HG03108 (cell line): Measurements from ENCODE around the gene CYSRT1.
A peak's percentile ranks its signal among the peaks of the same experiment; 100 is the strongest.

Experiments used
- ATAC-seq: cut with Tn5 transposase; IDR thresholded peaks from one replicate; pipeline ENCODE4 v1.9.1; 2021; ENCODE audit warnings: moderate library complexity; ENCODE audit not compliant: unreplicated experiment

Gene CYSRT1

DNA sequence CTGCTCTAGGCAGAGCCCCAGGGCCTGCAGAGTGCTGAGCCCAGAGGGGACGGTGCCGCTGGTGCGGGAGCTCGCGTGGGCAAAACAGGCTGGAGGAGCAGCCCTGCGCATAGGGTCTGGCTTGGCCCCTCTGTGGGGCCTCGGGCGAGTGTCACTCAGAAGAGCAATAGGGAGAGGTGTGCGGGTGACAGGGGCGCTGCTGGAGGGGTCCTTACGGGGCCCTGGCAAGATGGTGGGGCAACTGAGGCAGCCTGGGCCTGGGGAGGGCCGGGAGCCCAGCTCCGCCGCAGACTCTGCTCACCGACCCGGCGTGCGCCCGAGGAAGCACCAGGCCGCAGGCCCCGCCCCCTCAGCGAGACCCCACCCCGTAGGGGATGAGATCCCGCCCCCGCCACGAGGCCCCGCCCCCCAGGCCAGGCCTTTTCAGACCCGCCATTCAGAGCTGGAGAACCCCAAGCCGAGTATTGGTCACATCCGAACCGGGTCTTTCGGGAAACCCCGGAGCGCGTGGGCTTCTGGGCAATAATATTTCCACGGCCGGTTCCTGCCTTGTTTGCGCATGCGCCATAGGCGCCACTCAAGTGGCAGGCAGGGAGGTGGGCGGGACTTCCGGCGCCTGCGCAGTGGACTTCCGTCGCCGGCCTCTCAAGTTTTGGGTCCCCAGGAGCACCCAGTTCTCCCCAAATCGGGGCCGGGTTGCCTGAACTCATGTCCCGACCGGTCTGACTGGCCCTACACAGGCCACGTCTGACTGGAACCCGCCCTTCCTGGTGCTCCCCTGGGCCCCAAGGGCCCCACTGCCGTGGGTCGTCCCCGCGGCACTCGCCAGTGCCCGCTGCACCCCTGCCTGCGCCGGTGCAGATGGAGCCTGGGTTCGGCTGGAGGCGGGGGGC is 1.6 kb upstream of the CYSRT1 start:
- ATAC-seq: peak; percentile 76

DNA sequence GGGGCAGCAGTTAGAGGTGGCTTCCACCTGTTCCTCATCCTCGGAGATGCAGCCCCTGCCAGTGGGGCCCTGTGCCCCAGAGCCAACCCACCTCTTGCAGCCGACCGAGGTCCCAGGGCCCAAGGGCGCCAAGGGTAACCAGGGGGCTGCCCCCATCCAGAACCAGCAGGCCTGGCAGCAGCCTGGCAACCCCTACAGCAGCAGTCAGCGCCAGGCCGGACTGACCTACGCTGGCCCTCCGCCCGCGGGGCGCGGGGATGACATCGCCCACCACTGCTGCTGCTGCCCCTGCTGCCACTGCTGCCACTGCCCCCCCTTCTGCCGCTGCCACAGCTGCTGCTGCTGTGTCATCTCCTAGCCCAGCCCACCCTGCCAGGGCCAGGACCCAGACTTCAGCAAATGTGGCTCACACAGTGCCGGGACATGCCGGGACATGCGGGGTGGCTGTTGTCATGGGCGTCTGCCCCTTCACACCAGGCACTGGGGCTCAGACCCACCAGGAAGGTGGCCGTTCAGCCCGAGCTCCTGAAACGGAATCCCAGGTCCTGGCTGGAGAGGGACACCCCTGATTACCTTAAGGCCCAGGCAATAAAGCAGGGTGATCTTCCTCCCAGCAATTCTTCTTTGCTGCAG is 841 bp downstream of the CYSRT1 start:
- ATAC-seq: no peak

GRCh38 chr9:137226338-137227053 is 1.5 kb downstream of the CYSRT1 start:
- no peak for ATAC-seq

GRCh38 chr9:137227054-137227852 is 2.3 kb downstream of the CYSRT1 start, which contains the start of gene RNF224:
RNF224 (plus strand) TSS chr9:137227502; CDS start chr9:137228336, 834 bp downstream.
- no peak for ATAC-seq

DNA sequence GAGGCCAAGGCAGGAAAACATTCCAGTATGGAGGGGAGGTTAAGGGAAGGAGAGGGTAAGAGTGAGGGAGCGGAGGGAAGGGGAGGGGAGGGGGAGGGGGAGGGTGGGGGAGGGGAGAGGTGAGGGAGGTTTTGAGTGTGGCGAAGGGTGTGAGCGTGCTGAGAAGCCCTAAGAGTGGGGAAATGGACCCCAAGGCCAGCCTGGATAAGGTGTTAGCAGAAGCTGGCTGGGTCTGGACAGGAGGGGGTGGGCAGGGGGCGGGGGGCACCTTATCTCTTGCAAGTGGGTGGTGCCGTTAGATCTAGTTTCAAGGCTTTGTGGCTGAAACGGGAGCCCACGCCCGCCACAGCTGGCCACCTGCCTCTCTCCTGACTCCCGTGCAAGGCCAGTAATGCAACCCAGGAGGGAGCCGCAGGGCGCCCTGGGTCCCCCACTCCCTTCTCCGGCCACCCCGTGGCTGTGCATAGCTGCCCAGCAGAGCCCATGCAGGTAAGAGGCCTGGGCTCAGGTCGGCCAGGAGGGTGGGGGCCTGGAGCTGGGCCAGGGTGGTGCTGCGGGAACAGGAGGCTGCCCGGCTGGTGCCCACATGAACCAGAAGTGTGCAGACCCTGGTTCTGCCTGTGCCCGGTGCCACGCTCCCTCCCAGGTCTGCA is 3.0 kb downstream of the CYSRT1 start:
- no peak for ATAC-seq

- no peak for ATAC-seq
Observed at GRCh38 chr9:137228506-137228967, 3.6 kb downstream of the CYSRT1 start.

GRCh38 chr9:137228968-137229896 is 4.3 kb downstream of the CYSRT1 start:
- no peak for ATAC-seq

- ATAC-seq: no peak
Observed at GRCh38 chr9:137229903-137230704, 5.1 kb downstream of the CYSRT1 start.

GRCh38 chr9:137230705-137231371 is 5.9 kb downstream of the CYSRT1 start, which contains the start of gene SLC34A3:
SLC34A3 (plus strand) TSS chr9:137230901; CDS start chr9:137231703, 802 bp downstream.
- no peak for ATAC-seq

- ATAC-seq: no peak
Observed at GRCh38 chr9:137231372-137232039, 6.5 kb downstream of the CYSRT1 start.

DNA sequence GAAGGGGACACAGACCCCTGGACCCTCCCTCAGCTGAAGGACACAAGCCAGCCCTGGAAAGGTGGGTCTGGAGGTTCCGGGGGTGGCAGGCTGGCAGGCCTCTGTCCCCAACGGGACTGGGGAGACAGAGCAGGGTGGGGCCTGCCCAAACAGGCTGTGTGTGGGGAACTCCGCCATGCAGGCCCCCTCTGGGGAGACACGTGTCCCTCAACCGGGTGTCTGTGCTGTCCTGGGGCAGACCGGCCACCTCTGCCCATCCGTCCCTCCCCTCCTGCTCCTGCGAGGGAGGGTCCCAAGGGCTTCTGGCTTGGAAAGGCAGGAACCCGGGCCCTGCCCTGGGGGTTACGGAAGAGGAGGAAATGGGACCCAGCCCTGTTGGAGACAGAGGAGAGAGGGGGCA is 7.1 kb downstream of the CYSRT1 start:
- no peak for ATAC-seq

GRCh38 chr9:137232510-137232909 is 7.5 kb downstream of the CYSRT1 start:
- ATAC-seq: no peak

DNA sequence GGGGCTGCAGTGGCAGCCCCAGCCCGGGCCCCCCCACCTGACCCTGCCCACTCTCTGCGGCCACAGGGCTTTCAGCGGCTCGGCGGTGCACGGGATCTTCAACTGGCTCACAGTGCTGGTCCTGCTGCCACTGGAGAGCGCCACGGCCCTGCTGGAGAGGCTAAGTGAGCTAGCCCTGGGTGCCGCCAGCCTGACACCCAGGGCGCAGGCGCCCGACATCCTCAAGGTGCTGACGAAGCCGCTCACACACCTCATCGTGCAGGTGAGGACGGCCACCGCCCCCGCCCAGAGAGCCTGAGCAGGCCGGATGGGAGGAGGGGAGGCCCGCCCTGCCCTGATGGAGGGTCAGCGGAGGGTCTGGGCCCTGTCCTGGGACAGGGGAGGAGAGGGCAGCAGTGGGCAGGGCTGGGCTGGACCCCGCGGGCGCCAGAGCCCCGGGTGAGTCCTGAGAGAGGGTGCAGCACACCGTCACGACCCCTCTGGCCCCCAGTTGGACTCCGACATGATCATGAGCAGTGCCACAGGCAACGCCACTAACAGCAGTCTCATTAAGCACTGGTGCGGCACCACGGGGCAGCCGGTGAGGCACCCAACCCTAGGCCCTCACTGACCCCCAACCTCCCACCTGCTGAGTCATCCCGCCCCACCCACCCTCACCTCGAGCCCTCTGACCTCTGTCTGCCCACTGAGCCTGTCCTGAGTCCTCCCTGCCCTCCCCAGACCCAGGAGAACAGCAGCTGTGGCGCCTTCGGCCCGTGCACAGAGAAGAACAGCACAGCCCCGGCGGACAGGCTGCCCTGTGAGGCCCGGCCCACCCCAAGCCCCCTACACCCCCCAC is 8.4 kb downstream of the CYSRT1 start:
- no peak for ATAC-seq

- ATAC-seq: no peak
Observed at GRCh38 chr9:137234055-137234697, 9.2 kb downstream of the CYSRT1 start.

GRCh38 chr9:137234758-137235423 is 9.9 kb downstream of the CYSRT1 start:
- no peak for ATAC-seq
